K562 (cell line): ENCODE results near the gene HGS. TPM values are rescaled to one million over a fixed set of nuclear protein-coding genes. Genes with fewer than 3 reads are reported as not detected.

ENCODE experiments used
- ARHGAP35 ChIP-seq: fragments of 450-650 bp; IDR thresholded peaks from 2 replicates; pipeline ENCODE4 v1.6.1; 2018; ENCODE audit not compliant: partially characterized antibody
- COPS2 ChIP-seq: fragments of 450-650 bp; conservative IDR thresholded peaks from 2 replicates; pipeline ENCODE4 v1.6.1; 2016; ENCODE audit warnings: mild to moderate bottlenecking, moderate library complexity
- ELF2 ChIP-seq: fragments of 250-450 bp; sonication (Bioruptor Pico); IDR thresholded peaks from 2 replicates; pipeline ENCODE4 v1.5.0; 2021; ENCODE audit warnings: mild to moderate bottlenecking
- FIP1L1 ChIP-seq: fragments of 200-400 bp; formaldehyde crosslinking; IDR thresholded peaks from 2 replicates; pipeline ENCODE4 v1.6.1; 2018; ENCODE audit warnings: mild to moderate bottlenecking, low read depth, low read length; ENCODE audit not compliant: poor library complexity, severe bottlenecking
- FOXP4 ChIP-seq: sonication (generic); formaldehyde crosslinking; IDR thresholded peaks from 2 replicates; pipeline ENCODE4 v1.8.0; 2022; ENCODE audit warnings: mild to moderate bottlenecking, missing genetic modification reagents, borderline replicate concordance
- GABPB1 ChIP-seq: sonication (generic); formaldehyde crosslinking; IDR thresholded peaks from 2 replicates; pipeline ENCODE4 v1.8.0; 2022; ENCODE audit warnings: mild to moderate bottlenecking, missing genetic modification reagents
- HEY1 ChIP-seq: fragments of 250-450 bp; sonication (Bioruptor Pico); IDR thresholded peaks from 2 replicates; pipeline ENCODE4 v1.5.0; 2020; ENCODE audit warnings: mild to moderate bottlenecking, moderate library complexity, borderline replicate concordance
- MAFK ChIP-seq: IDR thresholded peaks from 2 replicates; pipeline ENCODE4 v1.6.1; 2011; ENCODE audit warnings: low read length, improper control_type of control experiment
- NCOA2 ChIP-seq, 2 experiments: fragments of 450-650 bp; IDR thresholded peaks; 2 replicates each; pipeline ENCODE4 v1.6.1; 2018; ENCODE audit warnings: mild to moderate bottlenecking in 2 of 2, moderate library complexity in 1 of 2; ENCODE audit not compliant: partially characterized antibody in 2 of 2
- NR2F6 ChIP-seq: fragments of 450-650 bp; formaldehyde crosslinking; IDR thresholded peaks from 2 replicates; pipeline ENCODE4 v1.4.0; 2020; ENCODE audit warnings: mild to moderate bottlenecking
- NR4A1 ChIP-seq, 2 experiments: fragments of 250-450 bp in 1 of 2; fragments of 450-650 bp in 1 of 2; sonication (Bioruptor Pico) in 1 of 2; IDR thresholded peaks; 2 replicates each; pipeline versions ENCODE4 v1.4.0 to v1.6.1; 2016 to 2020; ENCODE audit warnings: mild to moderate bottlenecking in 2 of 2, missing compliant biosample characterization in 1 of 2, missing genetic modification characterization in 1 of 2, moderate library complexity in 1 of 2
- PCBP1 ChIP-seq: fragments of 200-400 bp; formaldehyde crosslinking; IDR thresholded peaks from 2 replicates; pipeline ENCODE4 v1.6.1; 2018; ENCODE audit warnings: mild to moderate bottlenecking, low read depth, low read length; ENCODE audit not compliant: poor library complexity, severe bottlenecking
- PHB ChIP-seq: fragments of 250-450 bp; sonication (Bioruptor Pico); IDR thresholded peaks from 2 replicates; pipeline ENCODE4 v1.5.0; 2021
- SLC30A9 ChIP-seq: fragments of 250-450 bp; sonication (Bioruptor Pico); IDR thresholded peaks from 2 replicates; pipeline ENCODE4 v1.8.0; 2022; ENCODE audit warnings: mild to moderate bottlenecking, moderate library complexity
- SMARCE1 ChIP-seq: fragments of 450-650 bp; IDR thresholded peaks from 2 replicates; pipeline ENCODE4 v1.7.1; 2016; ENCODE audit warnings: mild to moderate bottlenecking
- ZBTB49 ChIP-seq: sonication (generic); formaldehyde crosslinking; IDR thresholded peaks from 2 replicates; pipeline ENCODE4 v1.8.0; 2022; ENCODE audit warnings: missing genetic modification reagents, mild to moderate bottlenecking, borderline replicate concordance
- ZEB2 ChIP-seq: fragments of 450-650 bp; IDR thresholded peaks from 2 replicates; pipeline ENCODE4 v1.6.1; 2016
- ZFP91 ChIP-seq: sonication (generic); formaldehyde crosslinking; IDR thresholded peaks from 2 replicates; pipeline ENCODE4 v1.8.0; 2022; ENCODE audit warnings: mild to moderate bottlenecking, missing genetic modification reagents
- ZNF263 ChIP-seq: sonication (generic); formaldehyde crosslinking; IDR thresholded peaks from 2 replicates; pipeline ENCODE4 v1.8.0; 2022; ENCODE audit warnings: mild to moderate bottlenecking, missing genetic modification reagents, borderline replicate concordance
- ZNF3 ChIP-seq: fragments of 250-450 bp; sonication (Bioruptor Pico); IDR thresholded peaks from 2 replicates; pipeline ENCODE4 v1.5.0; 2021; ENCODE audit warnings: mild to moderate bottlenecking, moderate library complexity
- polyA plus RNA-seq, 8 experiments: library from polyadenylated mRNA; depleted of rRNA in 4 of 8; stranded (reverse) in 5 of 8; unstranded in 3 of 8; fragments of >200 nt; fragmentation: Nextera tagmentation in 2 of 8; fragmentation: Illumina TruSeq in 1 of 8; extraction: Ambion mirVana in 2 of 8; extraction: Trizol in 1 of 8; gene quantifications; 2 replicates each; pipeline versions ENCODE4 v1.2.1 to v1.2.3, GENCODE V29; 2011 to 2014; ENCODE audit warnings: inconsistent platforms in 1 of 8, missing spikeins in 1 of 8
- total RNA-seq, 7 experiments: library from RNA; depleted of rRNA in 6 of 7; stranded (reverse); fragments of >200 nt in 6 of 7; fragmentation: Illumina TruSeq in 2 of 7; extraction: Trizol in 2 of 7; gene quantifications; 2 replicates each; pipeline versions ENCODE4 v1.2.1 to v1.2.3, GENCODE V29; 2011 to 2021; ENCODE audit warnings: low replicate concordance in 1 of 7
- TF ChIP-seq, protein P1 (sequence below): conservative IDR thresholded peaks from 2 replicates; pipeline ENCODE4 v1.6.1; 2011; ENCODE audit warnings: low read depth, mild to moderate bottlenecking, low read length; ENCODE audit not compliant: control insufficient read depth

The HGS gene
- total and polyA plus RNA-seq, 9 of the 15 experiments (the other 6 are each of a cell fraction or from before 2014, with no cell fraction given) = 3.9 to 176 (median 77.1) TPM

DNA sequence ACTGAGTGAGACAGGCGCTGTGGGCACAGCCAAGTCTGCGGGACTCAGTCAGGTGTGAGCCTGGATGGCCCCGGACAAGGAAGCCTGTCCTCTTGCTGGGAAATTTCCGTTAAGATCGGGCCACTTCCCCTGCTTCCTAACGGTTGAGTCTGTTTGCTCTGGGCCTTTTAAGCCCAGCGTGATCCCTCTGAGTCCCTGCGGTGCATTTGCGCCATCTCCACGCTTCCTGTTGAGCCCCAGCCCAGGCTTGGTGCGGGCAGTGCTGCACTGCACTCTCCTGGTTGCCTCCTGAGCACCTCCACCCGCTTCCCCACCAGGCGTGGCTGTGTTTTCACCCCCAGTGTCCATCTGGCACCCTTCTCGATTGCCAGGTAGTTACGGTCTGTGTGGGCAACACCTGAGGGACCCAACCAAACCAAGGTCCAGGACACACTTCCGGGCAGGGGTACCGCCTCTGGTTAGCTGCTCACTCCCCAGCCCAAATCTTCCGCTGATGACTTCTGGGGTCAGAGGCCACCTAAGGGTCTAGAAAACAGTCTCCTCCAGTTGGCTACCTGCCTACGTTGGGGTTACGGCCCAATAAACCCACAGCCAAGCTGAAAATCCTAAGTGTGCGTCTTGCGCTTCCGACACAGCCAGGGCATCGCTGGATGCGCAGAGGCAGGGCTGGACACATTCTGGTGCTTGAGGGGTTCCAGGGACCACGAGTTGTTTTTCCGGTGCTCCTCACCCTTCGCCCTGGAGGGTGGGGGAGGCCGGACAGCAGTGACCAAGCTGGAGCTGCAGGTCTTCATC, 26.9 kb downstream of the HGS start (continued):
- TF ChIP-seq FOXP4 (CRISPR knock-in tag) (no peak), ZBTB49 (no peak), PHB (CRISPR knock-in tag) (no peak), ELF2 (CRISPR knock-in tag) (no peak), NCOA2 (IDR thresholded peaks at IDR 0.05; ENCODE audit: partially characterized antibody in 2 of 2) (no peak), GABPB1 (no peak), ZNF3 (CRISPR knock-in tag) (no peak), ZEB2 (no peak), PCBP1 (no peak), FIP1L1 (peak; percentile 12), NR2F6 (CRISPR knock-in tag) (no peak), MAFK (no peak), COPS2 (no peak), ZFP91 (CRISPR knock-in tag) (no peak), ARHGAP35 (no peak), HEY1 (CRISPR knock-in tag) (no peak), NR4A1 (CRISPR knock-in tag; IDR thresholded peaks at IDR 0.05) (no peak), NR4A1 (tag; IDR thresholded peaks at IDR 0.05) (no peak), ZNF263 (CRISPR knock-in tag) (0 out of 2 replicates have a peak, but pooled peaks have one; percentile 10), SMARCE1 (no peak), SLC30A9 (CRISPR knock-in tag) (no peak)
- TF ChIP-seq, protein P1, sequence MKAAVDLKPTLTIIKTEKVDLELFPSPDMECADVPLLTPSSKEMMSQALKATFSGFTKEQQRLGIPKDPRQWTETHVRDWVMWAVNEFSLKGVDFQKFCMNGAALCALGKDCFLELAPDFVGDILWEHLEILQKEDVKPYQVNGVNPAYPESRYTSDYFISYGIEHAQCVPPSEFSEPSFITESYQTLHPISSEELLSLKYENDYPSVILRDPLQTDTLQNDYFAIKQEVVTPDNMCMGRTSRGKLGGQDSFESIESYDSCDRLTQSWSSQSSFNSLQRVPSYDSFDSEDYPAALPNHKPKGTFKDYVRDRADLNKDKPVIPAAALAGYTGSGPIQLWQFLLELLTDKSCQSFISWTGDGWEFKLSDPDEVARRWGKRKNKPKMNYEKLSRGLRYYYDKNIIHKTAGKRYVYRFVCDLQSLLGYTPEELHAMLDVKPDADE = no peak
